GM23248 (cell line): ENCODE data around the gene SIK3.

Source experiments
- EZH2 ChIP-seq: fragments of 200-600 bp; sonication (generic); IDR thresholded peaks from 2 replicates; pipeline ENCODE4 v1.6.1; 2018; ENCODE audit warnings: antibody characterized with exemption, mild to moderate bottlenecking; ENCODE audit not compliant: insufficient read depth, poor library complexity, severe bottlenecking
- EZH2phosphoT487 ChIP-seq: fragments of 200-600 bp; sonication (generic); IDR thresholded peaks from 2 replicates; pipeline ENCODE4 v1.6.1; 2018; ENCODE audit warnings: antibody characterized with exemption, moderate library complexity, mild to moderate bottlenecking, low read depth; ENCODE audit not compliant: insufficient read depth

GRCh38 chr11:117107701-117108590, 9.7 kb upstream of the SIK3 start:
- TF ChIP-seq EZH2phosphoT487 (no peak), EZH2 (no peak)
